ENCODE measurements around the gene ANKRD39.
"Not testable (repeated sequence)": the region's sequence is repeated elsewhere in the genome, so short reads cannot be mapped to it uniquely, and the experiment has no call there.

ANKRD39 gene

GRCh38 chr2:96857667-96858372, at the start of gene ANKRD39:
ANKRD39 (minus strand) TSS chr2:96858016; CDS start chr2:96857987, 29 bp downstream.
- peak; percentile 96 for DNase-seq (ENCODE audit: low spot score)

GRCh38 chr2:96906729-96907114, 48.9 kb upstream of the ANKRD39 start:
- no peak for DNase-seq (ENCODE audit: low spot score)

- DNase-seq (ENCODE audit: low spot score), result no peak
Observed at GRCh38 chr2:96903815-96904214, 46.0 kb upstream of the ANKRD39 start.

- DNase-seq (ENCODE audit: low spot score), result no peak
Observed at GRCh38 chr2:96903318-96903717, 45.5 kb upstream of the ANKRD39 start.

- no peak for DNase-seq (ENCODE audit: low spot score)
Observed at GRCh38 chr2:96900237-96900636, 42.4 kb upstream of the ANKRD39 start.

- DNase-seq (ENCODE audit: low spot score), result no peak
Observed at GRCh38 chr2:96899413-96899741, 41.6 kb upstream of the ANKRD39 start.

- DNase-seq (ENCODE audit: low spot score), result peak; percentile 67
Observed at GRCh38 chr2:96898641-96899412, 41.0 kb upstream of the ANKRD39 start.

- no peak for DNase-seq (ENCODE audit: low spot score)
Observed at GRCh38 chr2:96898135-96898505, 40.3 kb upstream of the ANKRD39 start.

- no peak for DNase-seq (ENCODE audit: low spot score)
Observed at GRCh38 chr2:96897491-96898134, 39.8 kb upstream of the ANKRD39 start.

GRCh38 chr2:96895746-96896651, 38.2 kb upstream of the ANKRD39 start:
- DNase-seq (ENCODE audit: low spot score), result no peak

GRCh38 chr2:96895032-96895745, 37.4 kb upstream of the ANKRD39 start:
- no peak for DNase-seq (ENCODE audit: low spot score)

GRCh38 chr2:96894151-96894531, 36.3 kb upstream of the ANKRD39 start:
- no peak for DNase-seq (ENCODE audit: low spot score)

GRCh38 chr2:96893289-96894150, 35.7 kb upstream of the ANKRD39 start:
- no peak for DNase-seq (ENCODE audit: low spot score)

- no peak for DNase-seq (ENCODE audit: low spot score)
Observed at GRCh38 chr2:96891591-96892333, 33.9 kb upstream of the ANKRD39 start.

GRCh38 chr2:96890726-96891385, 33.0 kb upstream of the ANKRD39 start:
- DNase-seq (ENCODE audit: low spot score), result no peak

- no peak for DNase-seq (ENCODE audit: low spot score)
Observed at GRCh38 chr2:96890252-96890651, 32.4 kb upstream of the ANKRD39 start.

GRCh38 chr2:96889502-96889901, 31.7 kb upstream of the ANKRD39 start:
- not testable (repeated sequence) for DNase-seq (ENCODE audit: low spot score)

GRCh38 chr2:96888072-96889011, 30.5 kb upstream of the ANKRD39 start:
- no peak for DNase-seq (ENCODE audit: low spot score)
